ENCODE results near the gene TGFBI. TPM values are rescaled to one million over a fixed set of nuclear protein-coding genes. Genes with fewer than 3 reads are reported as not detected.

TGFBI gene
- total RNA-seq, 1 donor from 2014 or later, result 453 TPM

DNA sequence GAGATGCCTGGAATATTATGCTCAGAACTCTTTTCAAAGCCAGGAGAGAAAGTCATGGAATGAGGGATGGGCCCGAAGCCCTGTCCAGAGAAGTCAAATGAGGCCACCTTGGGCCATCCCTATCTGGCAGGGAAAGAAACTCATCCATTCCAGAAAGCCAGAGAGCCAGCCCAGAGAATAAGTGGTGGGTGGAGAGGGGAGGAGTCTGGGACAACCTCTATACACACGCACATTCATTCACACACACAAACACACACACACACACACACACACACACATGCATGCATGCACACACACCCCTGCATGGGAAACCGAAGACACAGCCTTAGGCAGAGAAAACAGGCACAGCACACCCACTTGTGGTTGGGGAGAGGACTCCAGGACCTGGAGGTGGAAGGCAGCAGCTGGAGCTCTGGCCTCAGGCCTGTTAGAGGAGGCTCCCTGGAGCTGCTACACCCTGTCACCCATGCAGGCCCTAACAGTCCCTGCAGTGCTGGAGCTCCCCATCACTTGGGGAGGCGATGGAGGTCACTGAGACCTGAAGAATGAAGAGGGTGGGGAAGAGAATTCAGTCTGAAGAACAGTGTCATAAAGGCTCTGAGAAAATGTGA is 38.0 kb downstream of the TGFBI start:
- DNase-seq (ENCODE audit: low read depth), result no peak
- Histone ChIP-seq H3K27me3 (ENCODE audit: control insufficient read depth, insufficient read depth, low read length) (no peaks in the 10 kb centered on the region), H3K4me3 (ENCODE audit: low read depth, low read length) (no peak overlapping the region), H3K36me3 (ENCODE audit: control insufficient read depth, insufficient read depth, low read length) (peaks cover 1% of the 10 kb centered on the region)
- TF ChIP-seq, protein P1, sequence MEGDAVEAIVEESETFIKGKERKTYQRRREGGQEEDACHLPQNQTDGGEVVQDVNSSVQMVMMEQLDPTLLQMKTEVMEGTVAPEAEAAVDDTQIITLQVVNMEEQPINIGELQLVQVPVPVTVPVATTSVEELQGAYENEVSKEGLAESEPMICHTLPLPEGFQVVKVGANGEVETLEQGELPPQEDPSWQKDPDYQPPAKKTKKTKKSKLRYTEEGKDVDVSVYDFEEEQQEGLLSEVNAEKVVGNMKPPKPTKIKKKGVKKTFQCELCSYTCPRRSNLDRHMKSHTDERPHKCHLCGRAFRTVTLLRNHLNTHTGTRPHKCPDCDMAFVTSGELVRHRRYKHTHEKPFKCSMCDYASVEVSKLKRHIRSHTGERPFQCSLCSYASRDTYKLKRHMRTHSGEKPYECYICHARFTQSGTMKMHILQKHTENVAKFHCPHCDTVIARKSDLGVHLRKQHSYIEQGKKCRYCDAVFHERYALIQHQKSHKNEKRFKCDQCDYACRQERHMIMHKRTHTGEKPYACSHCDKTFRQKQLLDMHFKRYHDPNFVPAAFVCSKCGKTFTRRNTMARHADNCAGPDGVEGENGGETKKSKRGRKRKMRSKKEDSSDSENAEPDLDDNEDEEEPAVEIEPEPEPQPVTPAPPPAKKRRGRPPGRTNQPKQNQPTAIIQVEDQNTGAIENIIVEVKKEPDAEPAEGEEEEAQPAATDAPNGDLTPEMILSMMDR (IDR thresholded peaks at IDR 0.05; ENCODE audit: insufficient read depth, low read length, poor library complexity, severe bottlenecking), result peak; percentile 16

DNA sequence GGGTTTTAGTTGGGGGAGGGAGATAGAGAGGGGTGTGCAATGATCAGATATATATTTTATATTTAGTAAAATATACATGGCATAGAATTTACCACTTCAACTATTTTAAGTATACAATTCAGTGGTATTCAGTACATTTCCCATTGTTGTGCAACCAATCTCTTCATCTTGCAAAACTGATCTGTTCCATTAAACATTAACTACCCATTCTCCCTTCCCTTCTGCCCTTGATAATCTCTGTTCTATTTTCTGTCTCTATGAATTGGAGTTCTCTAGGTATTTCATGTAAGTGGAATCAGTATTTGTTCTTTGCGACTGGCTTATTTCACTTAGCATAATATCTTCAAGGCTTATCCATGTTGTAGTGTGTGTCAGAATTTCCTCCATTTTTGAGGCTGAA is 38.6 kb downstream of the TGFBI start:
- H3K27me3 ChIP-seq (ENCODE audit: control insufficient read depth, insufficient read depth, low read length), result no peaks in the 10 kb centered on the region
- no peak for DNase-seq (ENCODE audit: low read depth)
- H3K4me3 ChIP-seq (ENCODE audit: low read depth, low read length), result no peak overlapping the region
- TF ChIP-seq, protein P1 (IDR thresholded peaks at IDR 0.05; ENCODE audit: insufficient read depth, low read length, poor library complexity, severe bottlenecking), result no peak
- H3K36me3 ChIP-seq (ENCODE audit: control insufficient read depth, insufficient read depth, low read length), result peaks cover 1% of the 10 kb centered on the region

DNA sequence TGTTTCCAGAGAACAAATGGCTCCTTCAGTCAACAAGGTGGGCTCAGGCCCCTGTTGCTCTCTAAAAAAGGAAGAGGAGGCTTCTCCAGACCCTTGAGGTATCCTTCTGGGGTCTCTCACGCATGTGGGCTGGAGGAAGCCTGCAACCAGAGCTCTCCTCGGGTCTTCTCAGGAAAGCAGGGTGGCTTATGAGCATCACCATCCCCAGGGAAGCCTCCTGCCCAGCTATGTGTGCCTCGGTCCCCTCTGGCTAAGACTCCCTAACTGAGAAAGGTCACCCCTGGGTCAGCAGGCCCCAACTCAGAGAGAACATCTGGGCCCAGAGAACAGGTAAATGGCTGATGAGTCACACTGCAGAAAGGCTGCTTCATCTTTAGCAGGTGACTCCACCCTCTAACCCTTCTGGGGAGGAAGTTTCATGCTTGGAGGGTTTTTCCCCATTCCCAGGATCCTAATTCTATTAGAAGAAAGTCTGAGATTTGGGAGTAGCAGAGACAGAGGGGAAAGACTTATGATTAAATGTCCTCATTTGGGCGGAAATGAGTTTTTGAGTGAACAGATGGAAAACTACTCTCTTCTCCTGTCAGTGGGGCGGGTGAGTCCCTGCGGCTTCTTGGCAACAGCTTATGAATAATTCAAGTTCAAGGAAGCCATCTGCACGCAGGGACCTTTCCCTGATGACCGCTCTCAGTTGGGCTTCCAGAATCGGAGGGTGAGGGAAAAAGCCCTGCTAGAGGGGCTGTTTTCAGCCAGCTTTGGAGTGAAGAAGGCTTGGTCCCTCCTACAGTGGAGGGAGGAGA is 41.9 kb downstream of the TGFBI start:
- Histone ChIP-seq H3K36me3 (ENCODE audit: control insufficient read depth, insufficient read depth, low read length) (no peaks in the 10 kb centered on the region), H3K4me3 (ENCODE audit: low read depth, low read length) (no peak overlapping the region), H3K27me3 (ENCODE audit: control insufficient read depth, insufficient read depth, low read length) (no peaks in the 10 kb centered on the region)
- TF ChIP-seq, protein P1 (IDR thresholded peaks at IDR 0.05; ENCODE audit: insufficient read depth, low read length, poor library complexity, severe bottlenecking), result no peak
- DNase-seq (ENCODE audit: low read depth), result no peak

DNA sequence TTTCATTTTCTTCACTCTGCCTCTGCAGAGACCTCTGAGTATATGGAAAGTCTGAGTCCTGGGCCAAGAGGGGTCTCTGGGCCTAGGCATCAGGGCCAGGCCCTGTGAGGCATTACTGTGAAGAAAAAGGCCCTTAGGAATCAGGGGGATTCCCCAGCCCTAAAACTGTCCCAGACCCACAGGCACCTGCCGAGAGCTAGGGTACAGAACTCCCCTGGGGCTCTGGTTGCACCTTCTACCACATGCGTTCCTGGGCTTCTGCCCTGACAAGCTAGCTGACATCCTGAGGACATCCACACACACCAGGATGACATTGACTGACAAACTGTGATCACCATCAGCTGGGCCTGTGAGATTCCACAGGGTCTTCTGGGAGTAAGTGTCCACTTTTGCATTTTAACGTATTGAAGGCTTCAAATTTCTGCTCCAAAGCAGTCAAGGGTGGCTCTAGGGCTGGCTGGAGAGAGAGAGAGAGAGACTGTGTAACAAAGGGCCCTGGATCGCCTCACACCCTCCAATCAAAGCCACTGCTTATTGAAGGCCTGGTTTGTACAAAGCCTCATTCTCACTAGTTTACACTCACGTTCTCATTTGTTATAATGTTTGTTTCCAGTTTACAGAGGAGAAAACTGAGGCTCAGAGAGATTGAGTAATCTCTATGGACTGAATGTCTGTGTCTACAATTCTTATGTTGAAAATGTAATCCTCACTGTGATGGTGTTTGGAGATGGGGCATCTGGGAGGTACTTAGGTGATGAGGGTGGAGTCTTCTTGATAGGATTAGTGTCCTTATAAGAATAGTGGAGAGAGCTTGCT is 45.1 kb downstream of the TGFBI start:
- H3K4me3 ChIP-seq (ENCODE audit: low read depth, low read length), result no peak overlapping the region
- no peaks in the 10 kb centered on the region for H3K36me3 ChIP-seq (ENCODE audit: control insufficient read depth, insufficient read depth, low read length)
- no peak for DNase-seq (ENCODE audit: low read depth)
- no peaks in the 10 kb centered on the region for H3K27me3 ChIP-seq (ENCODE audit: control insufficient read depth, insufficient read depth, low read length)
- TF ChIP-seq, protein P1 (IDR thresholded peaks at IDR 0.05; ENCODE audit: insufficient read depth, low read length, poor library complexity, severe bottlenecking), result no peak

DNA sequence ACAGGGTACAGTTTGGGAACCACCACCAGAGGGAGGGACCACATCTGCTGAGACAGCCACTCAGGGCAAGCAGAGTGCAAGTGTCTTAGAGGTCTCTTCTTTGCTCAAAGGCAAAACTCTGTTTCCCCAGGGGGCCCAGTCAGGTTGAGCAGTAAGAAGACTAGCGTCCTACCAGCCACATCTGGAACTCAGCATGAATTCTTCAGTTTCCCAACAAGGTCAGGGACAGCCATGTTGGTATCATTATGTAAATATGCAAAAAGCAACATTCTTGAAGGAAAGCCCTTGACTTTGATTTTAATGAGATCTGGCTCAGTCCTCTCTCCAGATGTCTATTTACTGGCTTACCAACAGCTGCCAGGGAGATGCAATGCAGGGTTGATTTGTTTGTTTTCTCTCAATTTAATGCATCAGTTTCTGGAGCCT is 46.7 kb downstream of the TGFBI start:
- Histone ChIP-seq H3K4me3 (ENCODE audit: low read depth, low read length) (no peak overlapping the region), H3K36me3 (ENCODE audit: control insufficient read depth, insufficient read depth, low read length) (no peaks in the 10 kb centered on the region), H3K27me3 (ENCODE audit: control insufficient read depth, insufficient read depth, low read length) (peaks cover 2% of the 10 kb centered on the region)
- TF ChIP-seq, protein P1 (IDR thresholded peaks at IDR 0.05; ENCODE audit: insufficient read depth, low read length, poor library complexity, severe bottlenecking), result no peak
- no peak for DNase-seq (ENCODE audit: low read depth)
